ENCODE data around the gene PIGS.

PIGS gene

GRCh38 chr17:28547623-28548416 lies 23.5 kb downstream of the PIGS start:
- no peaks in the 10 kb centered on the region for H3K27me3 ChIP-seq (ENCODE audit: insufficient read depth, low read depth, severe bottlenecking)
- H3K27ac ChIP-seq = no peak overlapping the region
- H3K9me3 ChIP-seq (ENCODE audit: severe bottlenecking) = no peaks in the 10 kb centered on the region
- H3K36me3 ChIP-seq = peaks cover 18% of the 10 kb centered on the region
- peak; percentile 83 for DNase-seq
- TF ChIP-seq CTCF (IDR thresholded peaks at IDR 0.05; ENCODE audit: low read depth, low read length) = peak; percentile 91
- H3K4me3 ChIP-seq (ENCODE audit: low read depth, low read length) = no peak overlapping the region

GRCh38 chr17:28547096-28547622 lies 24.2 kb downstream of the PIGS start:
- Histone ChIP-seq H3K27ac (no peak overlapping the region), H3K9me3 (ENCODE audit: severe bottlenecking) (no peaks in the 10 kb centered on the region), H3K27me3 (ENCODE audit: insufficient read depth, low read depth, severe bottlenecking) (no peaks in the 10 kb centered on the region), H3K36me3 (peaks cover 18% of the 10 kb centered on the region), H3K4me3 (ENCODE audit: low read depth, low read length) (no peak overlapping the region)
- DNase-seq = no peak
- no peak for TF ChIP-seq CTCF (IDR thresholded peaks at IDR 0.05; ENCODE audit: low read depth, low read length)

GRCh38 chr17:28545787-28546415 lies 25.4 kb downstream of the PIGS start:
- H3K27me3 ChIP-seq (ENCODE audit: insufficient read depth, low read depth, severe bottlenecking) = no peaks in the 10 kb centered on the region
- no peaks in the 10 kb centered on the region for H3K9me3 ChIP-seq (ENCODE audit: severe bottlenecking)
- no peak overlapping the region for H3K4me3 ChIP-seq (ENCODE audit: low read depth, low read length)
- no peak for TF ChIP-seq CTCF (IDR thresholded peaks at IDR 0.05; ENCODE audit: low read depth, low read length)
- no peak overlapping the region for H3K27ac ChIP-seq
- no peak for DNase-seq
- peaks cover 18% of the 10 kb centered on the region for H3K36me3 ChIP-seq

- Histone ChIP-seq H3K27ac (no peak overlapping the region; the same call in 1 of the 2 replicates), H3K27me3 (ENCODE audit: insufficient read depth, low read depth, severe bottlenecking) (no peaks in the 10 kb centered on the region), H3K36me3 (peaks cover 18% of the 10 kb centered on the region), H3K9me3 (ENCODE audit: severe bottlenecking) (no peaks in the 10 kb centered on the region), H3K4me3 (ENCODE audit: low read depth, low read length) (no peak overlapping the region)
- no peak for DNase-seq
- TF ChIP-seq CTCF (IDR thresholded peaks at IDR 0.05; ENCODE audit: low read depth, low read length) = no peak
Measured at GRCh38 chr17:28545141-28545503, 26.2 kb downstream of the PIGS start.

GRCh38 chr17:28544402-28545140 lies 26.8 kb downstream of the PIGS start:
- H3K9me3 ChIP-seq (ENCODE audit: severe bottlenecking) = no peaks in the 10 kb centered on the region
- DNase-seq = no peak
- no peak overlapping the region for H3K4me3 ChIP-seq (ENCODE audit: low read depth, low read length)
- no peak overlapping the region for H3K27ac ChIP-seq
- no peak for TF ChIP-seq CTCF (IDR thresholded peaks at IDR 0.05; ENCODE audit: low read depth, low read length)
- peaks cover 18% of the 10 kb centered on the region for H3K36me3 ChIP-seq
- H3K27me3 ChIP-seq (ENCODE audit: insufficient read depth, low read depth, severe bottlenecking) = no peaks in the 10 kb centered on the region
